OCI-LY7 (cell line): ENCODE measurements around the gene MAGEA8. TPM values are rescaled to one million over a fixed set of nuclear protein-coding genes. Genes with fewer than 3 reads are reported as not detected.
"Not testable (repeated sequence)": the region's sequence is repeated elsewhere in the genome, so short reads cannot be mapped to it uniquely, and the experiment has no call there.

ENCODE experiments used
- BruUV-seq: library from RNA; stranded (reverse); fragments of 400-500 nt; replicated peaks from 2 replicates; lab custom pipeline; 2021; lab: Mats Ljungman, UMichigan
- CTCF ChIA-PET: fragments of 300-600 bp; sonication (Branson Sonifier 250); formaldehyde crosslinking; loops from one replicate; lab custom pipeline; 2022; ENCODE audit warnings: antibody characterized with exemption; ENCODE audit not compliant: unreplicated experiment; lab: Charles Lee
- POLR2A ChIA-PET: fragments of 300-600 bp; sonication (Branson Sonifier 250); formaldehyde crosslinking; loops from one replicate; lab custom pipeline; 2022; ENCODE audit warnings: antibody characterized with exemption; lab: Charles Lee
- DNase-seq: peaks from one replicate; pipeline ENCODE4 v3.0.0-alpha.2; 2015; ENCODE audit warnings: low spot score
- H2AFZ ChIP-seq: fragments of 200-600 bp; sonication (generic), shearing (Covaris generic); 2 replicates; pipeline ENCODE4 v1.6.1; 2014; ENCODE audit warnings: mild to moderate bottlenecking, antibody characterized with exemption, low read length, moderate library complexity
- H3K27ac ChIP-seq: fragments of 200-600 bp; sonication (generic); 2 replicates; pipeline ENCODE4 v1.5.1; 2014; ENCODE audit warnings: mixed run types, low read depth, mild to moderate bottlenecking, moderate library complexity, low read length, inconsistent platforms; ENCODE audit not compliant: poor library complexity, severe bottlenecking
- H3K36me3 ChIP-seq: fragments of 200-600 bp; sonication (generic); 2 replicates; pipeline ENCODE4 v1.6.1; 2014; ENCODE audit warnings: mild to moderate bottlenecking, antibody characterized with exemption, low read length, moderate library complexity, mixed read lengths; ENCODE audit not compliant: insufficient read depth
- H3K4me1 ChIP-seq: fragments of 200-600 bp; sonication (generic); 2 replicates; pipeline ENCODE4 v1.5.1; 2014; ENCODE audit warnings: mild to moderate bottlenecking, low read length; ENCODE audit not compliant: insufficient read depth, poor library complexity, severe bottlenecking
- H3K4me2 ChIP-seq: fragments of 200-600 bp; sonication (generic); 2 replicates; pipeline ENCODE4 v1.6.1; 2014; ENCODE audit warnings: mild to moderate bottlenecking, low read length
- H3K4me3 ChIP-seq: fragments of 200-600 bp; sonication (generic); 2 replicates; pipeline ENCODE4 v1.5.1; 2014; ENCODE audit warnings: mild to moderate bottlenecking, low read depth, low read length; ENCODE audit not compliant: poor library complexity, severe bottlenecking
- H3K79me2 ChIP-seq: fragments of 200-600 bp; sonication (generic); 2 replicates; pipeline ENCODE4 v1.6.1; 2016; ENCODE audit warnings: low read depth, mild to moderate bottlenecking, low read length, moderate library complexity, mixed read lengths; ENCODE audit not compliant: insufficient read depth
- H3K9me2 ChIP-seq: fragments of 200-600 bp; sonication (generic); 2 replicates; pipeline ENCODE4 v1.6.1; 2016; ENCODE audit warnings: mild to moderate bottlenecking, low read length, mixed read lengths; ENCODE audit not compliant: insufficient read depth
- H3K9me3 ChIP-seq: fragments of 200-600 bp; sonication (generic); 2 replicates; pipeline ENCODE4 v1.6.1; 2014; ENCODE audit warnings: mild to moderate bottlenecking, mixed run types, low read length, mixed read lengths
- H4K20me1 ChIP-seq: fragments of 200-600 bp; sonication (generic); 2 replicates; pipeline ENCODE4 v1.6.1; 2014; ENCODE audit warnings: mild to moderate bottlenecking, antibody characterized with exemption, low read length, moderate library complexity, mixed read lengths; ENCODE audit not compliant: insufficient read depth
- CTCF ChIP-seq: fragments of 200-600 bp; sonication (generic); conservative IDR thresholded peaks from 2 replicates; pipeline ENCODE4 v1.5.1; 2014; ENCODE audit warnings: mild to moderate bottlenecking, antibody characterized with exemption, low read length, moderate library complexity, mixed read lengths
- EZH2phosphoT487 ChIP-seq: fragments of 200-600 bp; sonication (generic); IDR thresholded peaks from 2 replicates; pipeline ENCODE4 v1.6.1; 2018; ENCODE audit warnings: low read depth, borderline replicate concordance, mild to moderate bottlenecking, mixed run types, antibody characterized with exemption, low read length, moderate library complexity, mixed read lengths
- intact Hi-C: fragments of 100-400 bp; cut with micrococcal nuclease; formaldehyde crosslinking; loops from one replicate; pipeline ENCODE4 v1.10.0; 2022; ENCODE audit not compliant: unreplicated experiment
- total RNA-seq, 2 experiments: library from RNA; depleted of rRNA in 1 of 2; stranded (reverse); fragments of >200 nt in 1 of 2; shearing (Covaris generic) in 1 of 2; gene quantifications; 2 replicates each; pipeline ENCODE4 v1.2.3, GENCODE V29; 2014 to 2022

MAGEA8 gene
- total RNA-seq, 2 experiments from 2014 or later: not detected

- intact Hi-C loops: no loop called here
- Histone ChIP-seq H3K4me3 (no peak overlapping the region), H3K9me3 (no peaks in the 10 kb centered on the region), H3K79me2 (no peaks in the 10 kb centered on the region), H2AFZ (no peak overlapping the region), H3K4me2 (no peak overlapping the region), H3K27ac (no peak overlapping the region), H4K20me1 (no peaks in the 10 kb centered on the region), H3K36me3 (no peaks in the 10 kb centered on the region), H3K9me2 (no peaks in the 10 kb centered on the region), H3K4me1 (no peaks in the 10 kb centered on the region)
- DNase-seq: peak; percentile 33
- POLR2A ChIA-PET: no interaction called here
- BruUV-seq: no TSS peak
- TF ChIP-seq EZH2phosphoT487 (no peak), CTCF (peak; percentile 68)
- CTCF ChIA-PET: no interaction called here
Observed at GRCh38 chrX:149871940-149872339, 9.0 kb upstream of the MAGEA8 start.

DNA sequence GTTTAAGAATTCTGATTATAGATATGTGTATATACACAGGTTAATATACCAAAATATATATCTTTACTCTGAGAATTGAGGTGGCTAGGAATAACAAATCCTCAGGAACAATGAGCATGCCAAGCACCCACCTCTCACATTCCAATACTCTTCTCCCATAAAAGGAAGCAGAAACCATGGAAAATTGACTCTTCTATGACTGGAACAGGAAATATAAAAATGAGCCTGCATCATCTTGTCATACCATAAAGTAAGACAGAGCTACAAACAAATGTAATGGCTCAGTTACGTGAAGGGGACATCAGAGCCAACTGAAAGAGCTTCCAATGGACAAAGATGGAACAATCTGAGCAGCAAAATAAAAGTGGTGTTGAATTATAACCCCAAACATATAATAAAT, 3.8 kb upstream of the MAGEA8 start:
- ChIA-PET POLR2A (no interaction called here), CTCF (no interaction called here)
- Histone ChIP-seq H3K4me2 (no peak overlapping the region), H3K4me3 (no peak overlapping the region), H4K20me1 (no peaks in the 10 kb centered on the region), H3K36me3 (no peaks in the 10 kb centered on the region), H2AFZ (no peak overlapping the region), H3K9me3 (no peaks in the 10 kb centered on the region), H3K27ac (no peak overlapping the region), H3K4me1 (no peaks in the 10 kb centered on the region), H3K9me2 (no peaks in the 10 kb centered on the region), H3K79me2 (no peaks in the 10 kb centered on the region)
- TF ChIP-seq EZH2phosphoT487 (no peak), CTCF (no peak)
- no peak for DNase-seq
- intact Hi-C loops: no loop called here
- BruUV-seq: no TSS peak

DNA sequence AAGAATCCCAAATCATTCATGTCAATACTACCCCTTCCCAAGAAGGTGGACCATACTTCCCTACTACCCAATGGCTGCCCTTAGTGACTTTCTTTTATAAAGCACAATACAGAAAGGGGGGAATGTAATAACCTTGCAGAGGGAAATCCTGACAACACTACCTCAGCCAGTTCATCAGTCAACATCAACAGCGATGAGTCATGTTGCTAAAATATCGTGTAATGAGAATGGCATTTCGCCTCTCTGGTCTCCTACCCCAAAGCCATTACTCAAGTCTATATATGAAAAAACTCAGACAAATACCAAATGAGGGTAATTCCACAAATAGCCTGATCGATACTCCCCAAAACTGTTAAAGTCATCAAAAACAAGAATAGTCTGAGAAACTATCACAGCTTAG, 3.3 kb upstream of the MAGEA8 start:
- no peaks in the 10 kb centered on the region for H3K36me3 ChIP-seq
- no peaks in the 10 kb centered on the region for H3K79me2 ChIP-seq
- H2AFZ ChIP-seq: no peak overlapping the region
- BruUV-seq: no TSS peak
- H3K4me3 ChIP-seq: no peak overlapping the region
- ChIA-PET POLR2A (no interaction called here), CTCF (no interaction called here)
- no peak overlapping the region for H3K4me2 ChIP-seq
- no peak overlapping the region for H3K27ac ChIP-seq
- TF ChIP-seq EZH2phosphoT487 (no peak), CTCF (no peak)
- H3K9me2 ChIP-seq: no peaks in the 10 kb centered on the region
- H3K9me3 ChIP-seq: no peaks in the 10 kb centered on the region
- DNase-seq: no peak
- no peaks in the 10 kb centered on the region for H4K20me1 ChIP-seq
- H3K4me1 ChIP-seq: no peaks in the 10 kb centered on the region
- intact Hi-C loops: no loop called here

DNA sequence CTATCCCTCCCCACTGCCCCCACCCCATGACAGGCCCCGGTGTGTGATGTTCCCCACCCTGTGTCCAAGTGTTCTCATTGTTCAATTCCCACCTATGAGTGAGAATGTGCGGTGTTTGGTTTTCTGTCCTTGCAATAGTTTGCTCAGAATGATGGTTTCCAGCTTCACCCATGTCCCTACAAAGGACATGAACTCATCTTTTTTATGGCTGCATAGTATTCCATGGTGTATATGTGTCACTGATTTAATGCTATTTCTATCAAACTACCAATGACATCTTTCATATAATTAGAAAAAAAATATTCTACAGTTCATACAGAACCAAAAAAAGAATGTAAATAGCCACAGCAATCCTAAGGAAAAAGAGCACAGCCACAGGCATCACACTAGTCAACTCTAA, 9.8 kb downstream of the MAGEA8 start:
- H2AFZ ChIP-seq, POLR2A ChIA-PET, H3K9me3 ChIP-seq, H3K27ac ChIP-seq, DNase-seq, CTCF ChIA-PET, H3K4me1 ChIP-seq, H4K20me1 ChIP-seq, H3K9me2 ChIP-seq, H3K4me2 ChIP-seq, H3K79me2 ChIP-seq, H3K4me3 ChIP-seq, BruUV-seq, H3K36me3 ChIP-seq, intact Hi-C loops: not testable (repeated sequence)
